Upper lobe of right lung (tissue), 1 donor: Measurements from ENCODE around the gene IAH1. TPM values are rescaled to one million over a fixed set of nuclear protein-coding genes. Genes with fewer than 3 reads are reported as not detected.

Experiments
- ATAC-seq: fragments of 200-7000 bp; cut with Tn5 transposase; one replicate; pipeline ENCODE4 v1.9.1; 2020; ENCODE audit warnings: mild to moderate bottlenecking, moderate library complexity
- DNase-seq: peaks from one replicate; pipeline ENCODE4 v3.0.0-alpha.2; 2020
- H3K27ac ChIP-seq: fragments of 200-600 bp; one replicate; pipeline ENCODE4 v1.8.0; 2022
- H3K27me3 ChIP-seq: fragments of 200-600 bp; one replicate; pipeline ENCODE4 v1.8.0; 2022; ENCODE audit warnings: mild to moderate bottlenecking
- H3K36me3 ChIP-seq: fragments of 200-600 bp; one replicate; pipeline ENCODE4 v1.8.0; 2022
- H3K4me1 ChIP-seq: fragments of 200-600 bp; one replicate; pipeline ENCODE4 v1.8.0; 2022
- H3K4me3 ChIP-seq: fragments of 200-600 bp; one replicate; pipeline ENCODE4 v1.8.0; 2022; ENCODE audit warnings: mild to moderate bottlenecking
- H3K9me3 ChIP-seq: fragments of 200-600 bp; one replicate; pipeline ENCODE4 v1.8.0; 2022
- intact Hi-C: fragments of 100-400 bp; cut with DNase I; formaldehyde crosslinking; loops from one replicate; pipeline ENCODE4 v1.11.0; 2022
- total RNA-seq: library from RNA; stranded (reverse); fragmentation: NEBNext Ultra II Directional; extraction: Animal tissue kit (Norgen Biotek cat#: 25700); gene quantifications from one replicate; pipeline ENCODE4 v1.2.1, GENCODE V29; 2021
- TF ChIP-seq, protein P1 (sequence below): fragments of 200-600 bp; IDR thresholded peaks from one replicate; pipeline ENCODE4 v1.8.0; 2022; ENCODE audit warnings: antibody characterized with exemption
- donor health status: DM: no; HTN: yes; CAD: no; lungs with severe emphysema.

The IAH1 gene
- total RNA-seq, 1 donor from 2014 or later: 39.0 TPM

DNA sequence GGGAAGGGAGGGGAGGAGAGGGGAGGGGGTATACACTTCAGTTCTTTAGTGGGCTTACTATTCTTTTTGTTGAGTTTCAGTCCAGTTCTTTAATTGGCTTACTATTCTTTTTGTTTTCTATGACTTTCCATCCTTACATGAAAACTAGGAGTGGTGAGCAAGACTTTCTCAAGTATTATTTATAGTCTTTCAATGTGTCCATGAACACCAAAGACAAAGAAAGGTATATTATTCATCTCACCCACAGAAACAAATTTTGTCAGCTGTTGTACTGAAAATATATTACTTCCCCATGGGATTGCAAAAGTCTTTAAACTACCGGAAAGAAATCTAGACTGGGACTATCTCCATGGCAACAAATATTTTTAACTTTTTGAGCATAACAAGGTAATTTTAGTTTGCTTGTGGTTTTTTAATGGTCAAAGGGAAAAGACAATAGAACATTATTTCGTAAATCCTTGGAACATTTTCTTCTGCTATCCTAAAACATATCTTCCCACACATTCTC lies 63.7 kb downstream of the IAH1 start:
- H3K4me3 ChIP-seq: no peak overlapping the region
- peaks cover 6% of the 10 kb centered on the region for H3K4me1 ChIP-seq
- H3K9me3 ChIP-seq: no peaks in the 10 kb centered on the region
- no peaks in the 10 kb centered on the region for H3K27me3 ChIP-seq
- peak overlapping the region; percentile 74 for H3K27ac ChIP-seq
- ATAC-seq (peak; percentile 79), DNase-seq (no peak)
- H3K36me3 ChIP-seq: peaks cover 46% of the 10 kb centered on the region
- intact Hi-C loops: loop anchor here (10.0 kb wide), 1 partner anchor 217 kb away; no protein-coding TSS in a partner anchor
- TF ChIP-seq, protein P1, sequence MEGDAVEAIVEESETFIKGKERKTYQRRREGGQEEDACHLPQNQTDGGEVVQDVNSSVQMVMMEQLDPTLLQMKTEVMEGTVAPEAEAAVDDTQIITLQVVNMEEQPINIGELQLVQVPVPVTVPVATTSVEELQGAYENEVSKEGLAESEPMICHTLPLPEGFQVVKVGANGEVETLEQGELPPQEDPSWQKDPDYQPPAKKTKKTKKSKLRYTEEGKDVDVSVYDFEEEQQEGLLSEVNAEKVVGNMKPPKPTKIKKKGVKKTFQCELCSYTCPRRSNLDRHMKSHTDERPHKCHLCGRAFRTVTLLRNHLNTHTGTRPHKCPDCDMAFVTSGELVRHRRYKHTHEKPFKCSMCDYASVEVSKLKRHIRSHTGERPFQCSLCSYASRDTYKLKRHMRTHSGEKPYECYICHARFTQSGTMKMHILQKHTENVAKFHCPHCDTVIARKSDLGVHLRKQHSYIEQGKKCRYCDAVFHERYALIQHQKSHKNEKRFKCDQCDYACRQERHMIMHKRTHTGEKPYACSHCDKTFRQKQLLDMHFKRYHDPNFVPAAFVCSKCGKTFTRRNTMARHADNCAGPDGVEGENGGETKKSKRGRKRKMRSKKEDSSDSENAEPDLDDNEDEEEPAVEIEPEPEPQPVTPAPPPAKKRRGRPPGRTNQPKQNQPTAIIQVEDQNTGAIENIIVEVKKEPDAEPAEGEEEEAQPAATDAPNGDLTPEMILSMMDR: no peak

Other genes with a start within 250 kb of the IAH1 start
- 78.2 TPM for gene ITGB1BP1, start 51.0 kb upstream of the IAH1 start, total RNA-seq
- gene CPSF3, start 50.9 kb upstream of the IAH1 start, total RNA-seq: 23.2 TPM
- 57.7 TPM for gene ADAM17, start 81.3 kb downstream of the IAH1 start, total RNA-seq
- gene YWHAQ, start 156.4 kb downstream of the IAH1 start, total RNA-seq: 191 TPM